HFF-Myc (cell line): ENCODE data around the gene CEP19.

ENCODE experiments used
- DNase-seq: peaks from one replicate; pipeline ENCODE4 v3.0.0-alpha.2; 2011; ENCODE audit warnings: low read depth; ENCODE audit errors: extremely low read depth
- H3K4me3 ChIP-seq: replicated peaks from 2 replicates; pipeline ENCODE4 v1.5.1; 2011; ENCODE audit warnings: low read depth, mild to moderate bottlenecking, control low read depth, low read length
- CTCF ChIP-seq: IDR thresholded peaks from 2 replicates; pipeline ENCODE4 v1.5.1; 2012; ENCODE audit warnings: mild to moderate bottlenecking, low read depth, low read length, control low read depth; ENCODE audit errors: missing control alignments

CEP19 gene

GRCh38 chr3:196706327-196706726, 5.7 kb downstream of the CEP19 start:
- H3K4me3 ChIP-seq, result no peak overlapping the region
- DNase-seq, result no peak
- TF ChIP-seq CTCF, result no peak

- TF ChIP-seq CTCF, result no peak
- no peak overlapping the region for H3K4me3 ChIP-seq
- no peak for DNase-seq
Measured at GRCh38 chr3:196700801-196701200, 11.2 kb downstream of the CEP19 start.

GRCh38 chr3:196699749-196700148, 12.3 kb downstream of the CEP19 start:
- no peak for TF ChIP-seq CTCF
- DNase-seq, result no peak
- no peak overlapping the region for H3K4me3 ChIP-seq

- no peak for DNase-seq
- no peak for TF ChIP-seq CTCF
- H3K4me3 ChIP-seq, result no peak overlapping the region
Measured at GRCh38 chr3:196697270-196697669, 14.8 kb downstream of the CEP19 start.

GRCh38 chr3:196695849-196696226, 16.2 kb downstream of the CEP19 start:
- no peak for DNase-seq
- no peak overlapping the region for H3K4me3 ChIP-seq
- no peak for TF ChIP-seq CTCF

- no peak for DNase-seq
Measured at GRCh38 chr3:196694941-196695848, 16.9 kb downstream of the CEP19 start.

More at GRCh38 chr3:196694941-196695848, 16.9 kb downstream of the CEP19 start:
- no peak overlapping the region for H3K4me3 ChIP-seq
- no peak for TF ChIP-seq CTCF
